Keratinocyte (primary cell): ENCODE results near the gene PAFAH2. TPM values are rescaled to one million over a fixed set of nuclear protein-coding genes. Genes with fewer than 3 reads are reported as not detected.

Experiments used
- DNase-seq: peaks from one replicate; pipeline ENCODE4 v3.0.0-alpha.2; 2011; ENCODE audit warnings: low read depth, missing footprints, low spot score
- FAIRE-seq: peaks from 2 replicates; lab custom pipeline; 2011; peaks lifted over from hg19 to GRCh38; lab: Jason Lieb, UNC
- H2AFZ ChIP-seq: 2 replicates; pipeline ENCODE4 v1.6.0; 2012; ENCODE audit warnings: low read length, control low read depth, inconsistent platforms; ENCODE audit not compliant: control insufficient read depth
- H3K27ac ChIP-seq: 2 replicates; pipeline ENCODE4 v1.5.1; 2011; ENCODE audit warnings: low read length; ENCODE audit not compliant: control insufficient read depth, insufficient read depth
- H3K27me3 ChIP-seq: 3 replicates; pipeline ENCODE4 v1.6.0; 2011; ENCODE audit warnings: low read length; ENCODE audit not compliant: control insufficient read depth, insufficient read depth; ENCODE audit errors: extremely low read depth
- H3K36me3 ChIP-seq, 2 experiments: 2 replicates in 1 of 2; 3 replicates in 1 of 2; pipeline ENCODE4 v1.5.1; 2011; ENCODE audit warnings: low read length in 2 of 2, mild to moderate bottlenecking in 1 of 2; ENCODE audit not compliant: control insufficient read depth in 2 of 2, insufficient read depth in 2 of 2; ENCODE audit errors: extremely low read depth in 1 of 2
- H3K4me1 ChIP-seq: 3 replicates; pipeline ENCODE4 v1.5.1; 2011; ENCODE audit warnings: low read length; ENCODE audit not compliant: control insufficient read depth, insufficient read depth; ENCODE audit errors: extremely low read depth
- H3K4me2 ChIP-seq: 3 replicates; pipeline ENCODE4 v1.6.0; 2011; ENCODE audit warnings: low read depth, low read length; ENCODE audit not compliant: control insufficient read depth, insufficient read depth; ENCODE audit errors: extremely low read depth
- H3K4me3 ChIP-seq, 3 experiments: fragments of 200-600 bp in 1 of 3; sonication (generic) in 1 of 3; 2 replicates in 2 of 3; 3 replicates in 1 of 3; pipeline ENCODE4 v1.5.1; 2011 to 2016; ENCODE audit warnings: low read length in 3 of 3, mild to moderate bottlenecking in 3 of 3, control low read depth in 2 of 3, inconsistent platforms in 1 of 3, low read depth in 1 of 3, mixed read lengths in 1 of 3, mixed run types in 1 of 3, moderate library complexity in 1 of 3; ENCODE audit not compliant: control insufficient read depth in 2 of 3, insufficient read depth in 2 of 3; ENCODE audit errors: extremely low read depth in 1 of 3
- H3K79me2 ChIP-seq: 2 replicates; pipeline ENCODE4 v1.6.0; 2012; ENCODE audit warnings: low read length; ENCODE audit not compliant: control insufficient read depth, insufficient read depth
- H3K9ac ChIP-seq: 3 replicates; pipeline ENCODE4 v1.6.0; 2011; ENCODE audit warnings: low read length; ENCODE audit not compliant: control insufficient read depth, insufficient read depth; ENCODE audit errors: extremely low read depth
- H3K9me1 ChIP-seq: 3 replicates; pipeline ENCODE4 v1.6.0; 2011; ENCODE audit warnings: low read length; ENCODE audit not compliant: control insufficient read depth, insufficient read depth; ENCODE audit errors: extremely low read depth
- H3K9me3 ChIP-seq: 2 replicates; pipeline ENCODE4 v1.5.1; 2012; ENCODE audit warnings: low read depth, low read length; ENCODE audit not compliant: control insufficient read depth
- H4K20me1 ChIP-seq: 3 replicates; pipeline ENCODE4 v1.6.0; 2011; ENCODE audit warnings: low read length; ENCODE audit not compliant: control insufficient read depth, insufficient read depth; ENCODE audit errors: extremely low read depth
- EZH2 ChIP-seq: IDR thresholded peaks from one replicate; pipeline ENCODE4 v1.6.1; 2012; ENCODE audit warnings: inconsistent platforms, mild to moderate bottlenecking, low read length, moderate library complexity
- dilution Hi-C: fragments of 300-500 bp; cut with MboI; formaldehyde crosslinking; loops from one replicate; pipeline ENCODE4 v1.7.0; 2020; ENCODE audit warnings: low sequenced_read_pairs; ENCODE audit not compliant: extremely low pct_ligation_motif_present
- polyA plus RNA-seq, 5 experiments: library from polyadenylated mRNA; depleted of rRNA in 3 of 5; stranded (reverse) in 3 of 5; stranded (forward) in 1 of 5; unstranded in 1 of 5; fragments of >200 nt; gene quantifications; 1 replicate in 1 of 5; 2 replicates in 3 of 5; 3 replicates in 1 of 5; pipeline versions ENCODE4 v1.2.1 to v1.2.3, GENCODE V29; 2011 to 2012; ENCODE audit warnings: missing spikeins in 2 of 5, low read depth in 1 of 5, low replicate concordance in 1 of 5
- TF ChIP-seq, protein P1 (sequence below), 3 experiments: IDR thresholded peaks in 1 of 3; conservative IDR thresholded peaks in 1 of 3; optimal IDR thresholded peaks in 1 of 3; 2 replicates in 2 of 3; 3 replicates in 1 of 3; pipeline versions ENCODE3 to v1.5.1; 2011; ENCODE audit warnings: low read length in 3 of 3, mild to moderate bottlenecking in 3 of 3, moderate library complexity in 2 of 3, control low read depth in 1 of 3, inconsistent platforms in 1 of 3; ENCODE audit not compliant: insufficient read depth in 2 of 3; ENCODE audit errors: extremely low read depth in 1 of 3

Gene PAFAH2
- polyA plus RNA-seq, 1 donor (not counting 4 experiments of a cell fraction or from before 2014, with no cell fraction given): 15.5 TPM

DNA sequence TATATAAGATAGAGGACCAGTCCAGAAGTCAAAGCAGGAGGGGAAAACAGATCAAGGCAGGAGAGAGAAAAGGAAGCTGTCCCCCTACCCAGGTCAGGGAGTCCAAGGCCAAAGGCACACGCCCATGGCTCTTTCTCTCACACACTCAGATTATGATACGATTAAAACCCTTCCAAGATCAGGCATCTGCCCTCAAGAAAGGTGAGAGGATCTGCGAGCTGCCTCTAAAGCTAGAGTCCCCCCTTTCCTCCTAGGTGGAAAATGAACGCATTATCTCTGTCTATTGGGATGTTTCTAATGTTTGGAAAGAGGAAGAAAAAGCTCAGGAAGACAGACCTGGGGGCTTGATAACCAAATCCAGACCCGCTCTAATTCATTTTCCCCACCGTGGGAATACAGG, 7.6 kb downstream of the PAFAH2 start:
- TF ChIP-seq, protein P1, sequence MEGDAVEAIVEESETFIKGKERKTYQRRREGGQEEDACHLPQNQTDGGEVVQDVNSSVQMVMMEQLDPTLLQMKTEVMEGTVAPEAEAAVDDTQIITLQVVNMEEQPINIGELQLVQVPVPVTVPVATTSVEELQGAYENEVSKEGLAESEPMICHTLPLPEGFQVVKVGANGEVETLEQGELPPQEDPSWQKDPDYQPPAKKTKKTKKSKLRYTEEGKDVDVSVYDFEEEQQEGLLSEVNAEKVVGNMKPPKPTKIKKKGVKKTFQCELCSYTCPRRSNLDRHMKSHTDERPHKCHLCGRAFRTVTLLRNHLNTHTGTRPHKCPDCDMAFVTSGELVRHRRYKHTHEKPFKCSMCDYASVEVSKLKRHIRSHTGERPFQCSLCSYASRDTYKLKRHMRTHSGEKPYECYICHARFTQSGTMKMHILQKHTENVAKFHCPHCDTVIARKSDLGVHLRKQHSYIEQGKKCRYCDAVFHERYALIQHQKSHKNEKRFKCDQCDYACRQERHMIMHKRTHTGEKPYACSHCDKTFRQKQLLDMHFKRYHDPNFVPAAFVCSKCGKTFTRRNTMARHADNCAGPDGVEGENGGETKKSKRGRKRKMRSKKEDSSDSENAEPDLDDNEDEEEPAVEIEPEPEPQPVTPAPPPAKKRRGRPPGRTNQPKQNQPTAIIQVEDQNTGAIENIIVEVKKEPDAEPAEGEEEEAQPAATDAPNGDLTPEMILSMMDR (optimal IDR thresholded peaks at IDR 0.05 in 1 of 3, IDR thresholded peaks at IDR 0.05 in 1 of 3, conservative IDR thresholded peaks at IDR 0.05 in 1 of 3; ENCODE audit: extremely low read depth in 1 of 3, insufficient read depth in 2 of 3, low read length in 3 of 3): no peak
- TF ChIP-seq EZH2: no peak
- no peaks in the 10 kb centered on the region for H3K27me3 ChIP-seq
- no peak overlapping the region for H3K4me2 ChIP-seq
- FAIRE-seq (no peak), DNase-seq (no peak)
- dilution Hi-C loops: loop anchor here (25.0 kb wide), 1 partner anchor 103 kb away; the partner anchor contains the start of gene PAQR7
- H4K20me1 ChIP-seq: no peaks in the 10 kb centered on the region
- no peak overlapping the region for H3K27ac ChIP-seq
- H3K9me3 ChIP-seq: no peaks in the 10 kb centered on the region
- peaks cover 2% of the 10 kb centered on the region for H3K9me1 ChIP-seq
- no peak overlapping the region for H3K9ac ChIP-seq
- peaks cover 5 to 15% of the 10 kb centered on the region in 2 experiments for H3K36me3 ChIP-seq
- H3K4me1 ChIP-seq: no peaks in the 10 kb centered on the region
- H3K79me2 ChIP-seq: no peaks in the 10 kb centered on the region
- no peak overlapping the region for H2AFZ ChIP-seq
- H3K4me3 ChIP-seq: no peak overlapping the region

DNA sequence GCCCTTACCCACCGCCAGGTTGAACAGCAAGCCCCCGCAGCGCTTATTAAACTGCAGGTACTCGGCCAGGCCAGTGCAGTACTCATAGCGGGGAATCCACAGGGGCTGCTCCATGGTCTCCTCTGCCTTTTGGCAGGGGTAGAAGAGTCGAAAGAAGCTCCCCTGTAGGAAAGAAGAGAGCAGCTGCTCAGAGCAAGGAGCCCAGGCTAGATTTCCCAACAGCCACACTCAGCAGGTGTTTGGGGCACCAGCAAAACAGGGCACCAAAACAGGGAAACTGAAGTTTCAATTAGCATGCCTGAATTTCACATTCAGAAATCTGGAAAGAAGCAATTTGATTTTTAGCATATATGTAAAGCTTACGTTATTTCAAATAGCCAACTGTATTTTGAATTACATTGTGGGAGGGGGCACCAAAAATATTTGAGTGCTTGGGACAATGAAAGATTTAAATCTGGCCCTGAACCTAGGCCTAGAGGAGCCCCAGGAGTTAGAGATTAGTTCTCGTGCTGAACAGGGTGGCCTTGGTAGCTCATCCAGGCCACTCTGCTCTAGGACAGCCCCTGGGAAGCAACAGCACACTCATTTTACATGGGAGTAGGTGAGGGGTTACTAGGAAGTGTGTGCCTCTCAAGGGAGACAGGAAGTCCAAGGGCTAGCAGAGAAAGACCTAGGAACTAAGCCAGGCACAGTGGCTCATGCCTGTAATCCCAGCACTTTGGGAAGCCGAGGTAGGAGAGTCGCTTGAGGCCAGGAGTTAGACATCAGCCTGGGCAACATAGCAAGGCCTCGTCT, 8.2 kb downstream of the PAFAH2 start:
- no peak overlapping the region for H2AFZ ChIP-seq
- H3K27me3 ChIP-seq: no peaks in the 10 kb centered on the region
- no peak for TF ChIP-seq EZH2
- TF ChIP-seq, protein P1 (optimal IDR thresholded peaks at IDR 0.05 in 1 of 3, IDR thresholded peaks at IDR 0.05 in 1 of 3, conservative IDR thresholded peaks at IDR 0.05 in 1 of 3; ENCODE audit: extremely low read depth in 1 of 3, insufficient read depth in 2 of 3, low read length in 3 of 3): no peak
- no peaks in the 10 kb centered on the region for H4K20me1 ChIP-seq
- H3K9me3 ChIP-seq: no peaks in the 10 kb centered on the region
- no peak overlapping the region for H3K27ac ChIP-seq
- dilution Hi-C loops: loop anchor here (25.0 kb wide), 1 partner anchor 102 kb away; the partner anchor contains the start of gene PAQR7
- no peak overlapping the region for H3K4me3 ChIP-seq
- H3K79me2 ChIP-seq: no peaks in the 10 kb centered on the region
- H3K9me1 ChIP-seq: no peaks in the 10 kb centered on the region
- peaks cover 5 to 18% of the 10 kb centered on the region in 2 experiments for H3K36me3 ChIP-seq
- no peak overlapping the region for H3K9ac ChIP-seq
- no peaks in the 10 kb centered on the region for H3K4me1 ChIP-seq
- FAIRE-seq (no peak), DNase-seq (no peak)
- no peak overlapping the region for H3K4me2 ChIP-seq
